ENCODE data around the gene LRBA.
"Not testable (repeated sequence)": the region's sequence is repeated elsewhere in the genome, so short reads cannot be mapped to it uniquely, and the experiment has no call there.

Gene LRBA

DNA sequence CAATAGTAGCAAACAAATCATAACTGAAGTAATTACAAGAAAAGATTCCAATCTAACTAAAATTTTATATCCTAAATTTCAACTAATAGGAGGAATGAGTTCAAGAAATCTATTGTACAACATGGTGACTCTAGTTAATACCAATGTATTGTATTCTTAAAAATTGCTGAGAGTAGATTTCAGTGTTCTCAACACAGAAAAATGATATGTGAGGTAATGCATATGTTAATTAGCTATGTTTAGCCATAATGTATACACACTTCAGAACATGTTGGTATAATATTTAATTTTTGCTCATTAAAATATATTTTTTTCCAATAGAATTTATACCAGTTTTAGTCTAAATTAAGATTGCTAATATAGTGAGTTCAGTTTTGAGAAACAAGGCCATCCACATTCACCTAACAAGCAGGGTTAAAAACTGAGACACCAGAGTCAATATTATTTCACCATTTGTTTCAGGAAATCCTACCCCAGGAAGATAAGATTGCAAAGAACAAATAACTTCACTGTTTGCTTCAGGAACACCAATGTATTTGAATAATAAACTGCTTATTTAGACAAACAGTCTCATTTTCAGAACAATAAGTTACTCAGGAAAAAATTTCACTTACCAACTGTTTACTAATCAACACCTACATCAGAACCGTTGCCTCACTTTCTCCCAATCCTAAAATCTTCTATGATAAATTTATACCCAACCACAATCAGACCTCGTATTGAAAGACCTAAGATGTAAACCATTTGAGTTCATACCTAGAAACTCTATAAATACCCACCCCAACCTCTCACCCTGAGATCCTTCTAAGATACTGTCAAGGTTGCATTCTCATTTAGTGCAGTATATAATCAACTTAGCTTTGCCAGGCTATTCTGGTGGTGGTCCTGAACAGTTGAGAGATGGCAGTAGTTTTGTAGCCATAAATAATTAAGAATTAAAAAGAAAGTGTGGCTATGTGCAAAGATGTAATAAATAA lies 300.3 kb downstream of the LRBA start:
- DNase-seq, result no peak

DNA sequence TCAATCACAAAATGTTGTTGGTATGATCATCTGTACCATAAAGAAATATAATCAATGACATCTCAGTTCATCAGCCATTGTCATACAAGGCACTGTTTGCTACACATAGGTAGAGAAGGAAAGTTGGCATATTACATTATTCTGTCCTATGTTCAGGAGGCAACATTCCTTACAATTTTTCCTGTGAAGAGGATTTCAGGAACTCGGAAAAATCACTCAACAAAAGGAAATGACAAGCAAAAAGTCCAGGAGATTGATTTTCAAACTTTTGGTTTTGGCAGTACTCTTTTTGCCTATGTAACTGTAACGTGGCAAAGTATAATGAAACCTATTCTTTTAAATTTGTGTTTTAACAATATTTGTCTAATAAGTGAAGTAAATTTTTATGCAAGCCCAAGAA lies 301.8 kb downstream of the LRBA start:
- DNase-seq, result no peak

DNA sequence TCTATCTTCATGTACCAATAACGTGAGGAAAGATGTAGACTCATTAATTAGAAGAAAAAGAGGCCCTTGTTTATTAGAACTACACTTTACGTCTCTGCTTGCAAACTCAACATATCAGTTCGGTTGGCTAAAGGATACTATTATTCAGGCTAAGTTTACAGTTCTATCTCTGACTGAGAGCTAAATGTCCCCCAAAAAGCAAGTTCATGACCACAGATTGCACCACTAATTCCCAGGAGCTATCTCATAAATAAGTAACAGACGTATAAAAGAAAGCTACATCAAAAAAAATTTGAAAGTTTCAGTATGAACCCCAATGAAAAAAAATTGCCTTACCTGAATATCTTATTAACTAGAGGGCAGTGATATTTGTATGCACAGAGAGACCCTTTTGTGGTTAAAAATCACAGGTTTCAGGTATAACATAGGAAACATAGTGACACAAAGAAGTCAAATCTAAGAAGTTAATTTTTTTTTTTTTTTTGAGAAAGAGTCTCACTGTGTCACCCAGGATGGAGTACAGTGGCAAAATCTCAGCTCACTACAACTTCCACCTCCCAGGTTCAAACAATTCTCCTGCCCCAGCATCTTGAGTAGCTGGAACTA lies 304.2 kb downstream of the LRBA start:
- no peak for DNase-seq

DNA sequence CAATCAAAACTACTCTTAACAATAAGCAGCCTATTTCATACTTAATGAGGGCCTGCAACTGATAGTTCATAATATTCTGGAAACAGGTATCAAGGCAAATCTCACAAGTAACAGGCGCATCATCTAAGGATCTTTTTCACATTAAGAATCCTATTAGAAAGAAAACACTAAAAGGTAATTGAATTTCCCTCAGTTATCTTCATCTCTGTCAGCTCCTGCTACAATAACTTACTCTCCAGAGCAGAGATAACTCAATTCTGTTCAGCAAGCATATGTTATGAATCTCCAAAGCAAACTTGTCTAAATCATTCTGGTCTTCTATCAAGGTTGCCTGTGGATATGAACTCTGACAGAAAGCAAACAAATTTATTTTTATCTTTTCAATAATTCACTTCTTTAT lies 307.1 kb downstream of the LRBA start:
- no peak for DNase-seq

DNA sequence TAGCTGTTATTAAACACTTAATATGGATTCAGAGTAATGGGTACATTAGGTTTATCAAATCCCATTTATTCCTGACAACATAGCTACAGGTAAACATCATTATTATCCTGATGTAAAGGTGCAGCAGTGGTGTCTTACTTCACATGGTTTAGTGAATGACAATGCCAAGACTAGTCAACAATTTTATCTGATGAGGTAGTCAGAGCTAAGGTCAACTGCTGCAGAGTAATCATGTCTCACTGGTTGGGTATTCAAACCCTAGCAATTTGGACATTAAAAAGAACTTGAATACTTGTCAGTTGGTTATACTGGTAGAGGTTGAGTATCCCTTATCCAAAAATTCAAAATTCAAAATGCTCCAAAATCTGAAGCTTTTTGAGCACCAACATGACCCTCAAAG lies 315.5 kb downstream of the LRBA start:
- no peak for DNase-seq

DNA sequence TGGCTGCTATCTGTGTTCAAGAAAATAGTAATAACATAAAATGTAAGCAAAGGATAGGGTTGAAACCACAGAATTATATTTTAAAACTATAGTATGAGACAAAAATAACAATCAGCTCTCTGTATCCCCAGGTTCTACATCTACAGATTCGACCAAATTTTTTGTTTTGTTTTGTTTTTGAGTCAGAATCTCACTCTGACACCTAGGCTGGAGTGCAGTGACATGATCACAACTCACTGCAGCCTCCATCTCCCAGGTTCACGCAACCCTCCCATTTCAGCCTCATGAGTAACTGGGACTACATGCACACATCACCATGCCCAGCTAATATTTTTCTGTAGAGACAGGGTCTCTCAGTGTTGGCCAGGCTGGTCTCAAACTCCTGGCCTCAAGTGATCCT lies 319.9 kb downstream of the LRBA start:
- no peak for DNase-seq

DNA sequence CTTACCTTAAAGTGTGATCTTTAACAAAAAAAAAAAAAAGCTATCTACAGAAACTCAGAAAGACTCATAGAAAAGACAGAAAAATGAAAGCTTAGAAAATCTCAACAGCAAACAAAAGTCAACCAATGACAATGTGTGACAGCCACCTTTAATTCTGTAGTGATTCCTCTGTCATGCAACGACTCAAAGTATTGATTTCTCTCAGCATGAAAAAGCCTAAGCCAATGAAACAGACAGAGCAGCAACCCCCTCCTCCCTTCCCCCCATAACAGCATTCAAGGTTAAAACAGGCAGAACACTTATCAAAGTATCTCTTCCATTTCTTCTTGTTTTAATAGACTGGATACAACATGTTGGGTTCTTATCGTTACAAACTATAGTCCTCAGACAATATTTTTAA lies 320.6 kb downstream of the LRBA start:
- no peak for DNase-seq

DNA sequence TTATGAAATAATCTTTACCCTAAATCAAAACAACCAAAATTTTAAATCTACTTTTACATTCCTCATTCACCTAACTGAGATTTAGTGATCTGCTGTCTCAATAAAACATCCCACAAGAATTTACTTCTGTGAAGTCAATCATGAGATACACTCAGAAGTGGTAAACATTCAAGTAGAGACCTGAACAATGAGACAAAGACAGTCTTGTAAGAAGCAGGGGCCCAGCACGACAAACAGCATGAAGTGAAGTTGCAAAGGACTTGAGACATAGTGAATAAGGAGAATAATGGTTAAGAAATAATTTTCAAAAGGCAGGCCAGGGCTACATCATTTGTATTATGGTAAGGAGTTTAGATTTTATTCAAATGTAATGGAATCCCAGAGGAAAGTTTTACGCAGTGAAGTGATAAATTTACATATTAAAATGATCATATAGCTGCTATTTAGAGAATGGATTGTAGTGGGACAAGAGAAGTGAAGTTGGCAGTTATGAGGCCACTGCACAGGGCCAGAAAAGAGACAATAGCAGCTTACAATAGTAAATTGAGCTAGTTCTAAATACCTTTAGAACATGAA lies 331.2 kb downstream of the LRBA start:
- no peak for DNase-seq

DNA sequence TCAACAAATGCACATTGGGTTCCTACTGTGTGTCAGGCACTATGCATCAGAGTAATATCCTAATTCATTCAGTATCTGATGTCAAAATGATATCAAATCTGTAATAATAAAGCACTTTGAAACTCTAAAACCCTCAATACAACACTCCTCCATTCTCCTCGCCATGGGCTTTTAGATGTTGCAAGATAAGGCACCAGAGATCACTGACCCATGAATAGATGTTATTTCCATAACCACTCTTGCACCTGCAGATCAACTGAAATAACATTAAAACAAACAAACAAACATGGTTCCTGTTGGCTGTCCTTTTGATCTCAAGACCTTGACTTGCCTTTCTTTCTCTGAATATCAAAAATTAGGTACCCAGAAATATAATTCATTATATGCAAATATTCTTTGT lies 333.0 kb downstream of the LRBA start:
- DNase-seq, result no peak

DNA sequence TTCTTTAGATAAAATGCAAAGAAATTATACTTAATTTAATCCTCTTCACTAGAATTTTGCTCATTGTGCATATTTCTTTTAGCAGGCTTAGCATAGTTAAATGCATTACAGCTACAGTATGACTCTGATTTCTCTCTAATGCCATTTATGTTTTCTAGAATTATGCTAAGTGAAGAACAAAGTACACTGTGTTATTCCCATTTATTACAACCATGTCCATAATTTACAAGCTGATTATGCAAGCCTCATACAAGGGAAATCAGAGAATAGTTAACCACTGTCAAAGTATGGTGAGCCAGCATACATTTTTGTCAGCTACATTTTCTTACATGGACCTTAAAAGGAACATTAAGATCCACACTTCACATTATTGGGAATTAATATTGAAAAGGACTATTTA lies 334.0 kb downstream of the LRBA start:
- DNase-seq, result no peak

DNA sequence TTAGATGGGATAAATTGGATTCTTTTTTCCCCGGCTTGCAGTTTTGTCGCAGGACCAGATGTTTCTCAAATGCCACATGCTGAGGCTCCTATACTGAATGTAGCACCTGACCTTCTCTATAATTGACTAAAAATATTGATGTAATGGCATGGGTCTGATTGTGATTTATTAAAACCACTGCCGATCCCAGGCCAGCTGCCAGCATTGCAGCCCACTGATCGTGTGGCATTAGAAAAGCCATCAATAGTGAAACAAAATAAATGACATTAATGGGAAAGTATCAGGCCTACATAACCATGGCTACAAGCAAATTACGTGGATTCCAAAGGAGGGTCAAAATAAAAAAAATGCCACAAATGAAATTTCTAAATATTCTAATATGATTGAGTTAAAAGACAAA lies 334.4 kb downstream of the LRBA start:
- DNase-seq, result peak; percentile 42

DNA sequence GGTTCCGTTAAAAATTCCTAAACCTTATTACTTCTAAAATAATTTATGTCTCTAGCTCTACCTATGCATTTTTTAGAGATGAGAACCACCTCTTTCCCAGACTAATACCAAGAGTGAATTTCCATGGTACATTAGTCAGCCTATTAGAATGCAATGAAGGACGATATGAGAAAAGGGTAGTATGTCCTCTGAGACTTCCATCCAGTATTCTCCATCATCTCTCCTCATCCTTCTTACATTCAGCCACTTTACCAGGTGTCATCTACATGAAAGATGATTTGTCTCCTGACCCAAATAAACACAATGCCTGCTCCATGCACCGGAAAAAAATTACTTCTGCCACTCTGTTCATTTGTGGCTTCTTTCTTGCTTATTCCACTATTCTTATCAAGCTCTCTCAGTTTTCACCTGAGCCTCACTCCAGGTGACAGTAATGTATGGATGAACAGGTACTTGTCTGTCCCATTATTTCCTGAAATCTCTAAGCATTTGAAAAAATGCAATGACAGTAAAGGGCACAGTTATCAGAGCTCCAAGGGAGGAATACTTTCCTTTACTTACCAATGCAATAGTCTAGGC lies 335.2 kb downstream of the LRBA start:
- no peak for DNase-seq

DNA sequence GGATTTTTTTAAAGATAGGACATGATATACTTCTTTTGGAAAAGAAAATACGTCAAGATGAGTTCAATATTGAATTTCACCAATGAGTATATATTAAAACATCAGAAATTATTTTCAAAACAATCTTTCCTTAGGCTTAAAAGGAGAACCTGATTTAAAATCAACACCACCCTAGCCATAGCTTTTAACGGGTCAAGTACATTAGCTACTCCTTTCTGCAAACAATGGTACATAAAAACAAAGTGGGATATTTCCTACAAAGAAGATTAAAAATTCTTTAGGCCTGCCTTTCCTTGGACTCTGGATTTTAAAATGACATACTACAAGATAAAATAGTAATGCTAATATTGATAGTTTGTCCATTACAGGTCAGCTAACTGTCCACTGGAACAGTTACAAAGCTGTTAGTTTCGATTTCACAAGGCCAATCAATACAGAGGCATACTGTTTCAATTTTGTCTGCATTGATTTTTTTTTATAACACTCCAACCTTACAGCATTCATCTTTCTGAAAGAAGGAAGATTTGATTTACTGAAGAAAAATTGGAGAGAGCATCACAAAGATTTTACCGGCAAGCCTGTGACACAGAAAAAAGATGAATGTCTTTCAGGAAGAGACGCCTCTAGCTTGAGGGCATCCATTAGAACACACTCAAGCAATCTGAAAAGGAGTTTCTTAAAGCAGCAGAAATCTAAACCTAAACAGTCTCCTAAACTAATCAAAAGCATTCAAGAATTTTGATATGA lies 335.9 kb downstream of the LRBA start:
- no peak for DNase-seq

DNA sequence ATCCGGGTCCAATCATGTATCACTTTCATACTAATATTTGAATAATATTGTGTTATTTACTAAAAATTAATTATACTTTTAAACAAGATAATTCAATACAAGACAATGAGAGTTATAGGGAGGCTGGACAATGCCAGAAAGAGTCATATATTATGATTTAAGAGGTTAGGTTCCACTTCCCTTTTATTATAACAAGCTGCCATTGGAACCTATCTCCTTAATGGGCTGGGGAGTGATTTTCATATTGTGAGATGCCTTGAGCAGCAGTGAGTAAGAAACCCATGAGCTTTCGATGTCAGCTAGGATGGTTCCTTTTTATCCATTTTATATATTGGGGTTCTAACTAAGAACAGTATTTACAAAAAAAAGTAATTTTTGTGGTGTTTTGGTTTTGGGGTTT lies 341.3 kb downstream of the LRBA start:
- no peak for DNase-seq

DNA sequence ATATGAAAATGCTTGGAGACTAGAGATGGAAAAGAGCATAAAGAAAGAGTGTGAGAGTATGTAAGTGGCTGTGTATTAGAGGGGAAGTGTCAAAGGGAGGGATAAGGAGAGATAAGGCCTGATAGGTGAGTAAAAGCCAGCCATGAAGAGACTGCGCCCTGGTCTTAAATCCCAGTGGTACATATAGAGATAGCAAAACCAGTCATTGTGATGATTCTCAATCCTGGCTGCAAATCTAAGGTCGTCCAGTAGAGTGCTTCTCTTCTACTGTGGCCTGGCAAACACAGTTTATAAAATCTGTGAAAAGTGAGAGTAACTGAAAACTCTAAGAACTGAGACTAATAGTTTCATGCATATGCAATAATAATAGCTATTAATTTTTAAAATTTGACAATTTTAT lies 346.3 kb downstream of the LRBA start:
- no peak for DNase-seq

DNA sequence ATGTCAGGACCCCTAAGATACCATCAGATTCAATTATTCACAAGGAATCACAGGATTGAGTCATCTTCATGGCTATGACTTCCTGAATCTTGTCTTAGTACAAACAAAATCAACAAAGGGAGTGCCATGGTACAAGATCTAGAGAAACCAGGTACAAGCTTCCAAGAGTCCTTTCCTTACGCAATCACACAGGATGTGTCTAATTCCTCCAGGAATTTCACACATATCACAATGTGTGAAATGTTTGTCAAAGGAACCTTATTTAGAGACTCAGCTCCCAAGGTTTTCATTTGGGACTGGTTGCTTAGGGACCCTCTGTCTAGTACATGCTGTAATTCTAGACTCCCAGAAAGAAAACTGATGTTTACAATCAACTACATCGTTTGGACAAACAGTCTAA lies 350.1 kb downstream of the LRBA start:
- DNase-seq, result no peak

DNA sequence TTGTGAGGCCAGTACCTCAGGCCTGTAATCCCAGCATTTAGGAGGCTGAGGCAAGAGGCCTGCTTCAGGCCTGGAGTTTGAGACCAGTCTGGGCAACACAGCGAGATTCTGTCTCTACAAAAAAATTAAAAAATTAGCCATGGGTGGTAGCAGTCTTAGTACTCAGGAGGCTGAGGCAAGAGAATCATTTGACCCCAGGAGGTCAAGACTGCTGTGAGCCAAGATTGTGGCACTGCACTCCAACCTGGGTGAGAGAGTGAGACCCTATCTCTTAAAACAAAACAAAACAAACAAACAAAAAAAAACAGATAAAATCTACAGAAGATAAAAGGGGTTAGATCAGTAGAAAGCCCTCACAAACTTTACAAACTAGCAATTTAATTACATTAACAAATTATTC lies 352.4 kb downstream of the LRBA start:
- DNase-seq, result no peak

DNA sequence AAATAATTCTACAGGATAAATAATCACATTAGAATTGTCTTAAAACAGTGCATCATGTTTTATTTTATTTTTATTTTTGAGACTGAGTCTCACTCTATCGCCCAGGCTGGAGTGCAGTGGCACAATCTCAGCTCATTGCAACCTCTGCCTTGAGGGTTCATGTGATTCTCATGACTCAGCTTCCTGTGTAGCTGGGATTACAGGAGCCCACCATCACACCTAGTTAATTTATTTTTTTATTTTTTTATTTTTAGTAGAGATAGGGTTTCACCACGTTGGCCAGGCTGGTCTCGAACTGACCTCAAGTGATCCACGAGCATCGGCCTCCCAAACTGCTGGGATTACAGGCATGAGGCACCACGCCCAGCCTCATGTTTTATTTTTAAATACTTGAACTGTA lies 353.5 kb downstream of the LRBA start:
- not testable (repeated sequence) for DNase-seq

DNA sequence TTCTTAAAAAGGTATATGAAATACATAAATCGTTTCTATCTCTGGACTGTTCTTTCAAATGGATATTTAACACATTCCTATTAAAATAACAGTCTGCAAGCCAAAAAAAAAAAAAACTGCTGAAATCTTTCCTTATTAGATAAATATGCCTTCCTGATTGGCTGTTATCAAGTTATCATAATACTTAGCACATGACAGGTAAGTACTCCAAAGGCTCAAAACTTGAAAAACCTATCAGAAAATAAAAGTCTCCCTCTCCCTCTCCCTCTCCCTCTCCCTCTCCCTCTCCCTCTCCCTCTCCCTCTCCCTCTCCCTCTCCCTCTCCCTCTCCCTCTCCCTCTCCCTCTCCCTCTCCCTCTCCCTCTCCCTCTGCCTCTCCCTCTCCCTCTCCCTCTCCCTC lies 356.8 kb downstream of the LRBA start:
- not testable (repeated sequence) for DNase-seq

DNA sequence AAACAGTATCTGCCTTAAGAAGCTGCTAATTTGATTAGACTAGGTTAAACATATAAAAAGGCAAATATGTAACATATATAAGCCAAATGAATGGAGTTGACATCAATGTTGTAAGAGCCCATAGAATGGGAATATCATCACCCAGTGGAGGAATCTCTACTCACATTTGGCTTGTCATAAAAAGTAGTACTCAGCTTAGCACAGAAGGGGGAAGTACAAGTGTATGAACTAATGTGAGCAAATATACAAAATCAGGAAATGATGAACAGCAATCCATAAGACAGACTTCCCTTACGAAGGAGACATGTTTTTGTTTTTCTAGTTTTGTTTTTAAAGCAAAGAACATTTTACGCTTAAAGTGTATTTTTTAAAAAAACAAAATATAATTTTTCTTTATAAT lies 358.2 kb downstream of the LRBA start:
- DNase-seq, result no peak

DNA sequence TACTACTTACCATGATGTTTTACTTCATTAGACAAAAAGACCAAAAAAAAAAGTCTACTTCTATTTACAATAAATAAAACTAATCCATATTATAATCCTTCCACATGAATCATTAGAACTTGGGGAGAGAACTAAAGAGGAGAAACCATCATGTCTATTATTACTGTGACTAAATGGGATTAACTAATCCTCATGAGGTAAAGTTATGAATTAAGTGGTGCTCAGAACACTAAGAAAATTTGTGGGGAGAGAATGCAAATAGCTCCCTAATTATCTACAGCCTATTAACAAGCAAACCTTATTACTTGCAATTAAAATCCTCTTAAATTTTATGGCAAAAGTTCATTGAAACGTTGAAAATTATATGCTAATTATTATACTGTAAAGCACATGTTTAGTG lies 364.3 kb downstream of the LRBA start:
- DNase-seq, result no peak

DNA sequence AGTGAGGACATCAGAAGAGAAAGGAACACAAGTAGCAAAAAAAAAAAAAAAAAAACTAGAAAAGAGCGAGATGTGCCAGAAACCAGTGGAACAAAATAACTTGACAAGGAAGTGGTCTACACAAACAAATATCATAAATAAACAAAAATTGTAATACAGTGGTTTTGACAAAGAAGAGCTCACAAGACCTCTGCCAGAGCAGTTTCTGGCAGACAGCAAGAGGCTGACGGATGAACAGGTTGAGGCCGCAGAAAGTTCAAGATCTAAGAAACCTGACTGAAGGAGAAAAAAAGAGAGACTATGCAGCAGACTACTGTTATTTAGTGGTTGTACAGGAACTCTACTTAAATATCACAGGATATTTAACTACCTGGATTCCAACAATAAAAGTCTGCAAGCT lies 367.0 kb downstream of the LRBA start:
- DNase-seq, result no peak

DNA sequence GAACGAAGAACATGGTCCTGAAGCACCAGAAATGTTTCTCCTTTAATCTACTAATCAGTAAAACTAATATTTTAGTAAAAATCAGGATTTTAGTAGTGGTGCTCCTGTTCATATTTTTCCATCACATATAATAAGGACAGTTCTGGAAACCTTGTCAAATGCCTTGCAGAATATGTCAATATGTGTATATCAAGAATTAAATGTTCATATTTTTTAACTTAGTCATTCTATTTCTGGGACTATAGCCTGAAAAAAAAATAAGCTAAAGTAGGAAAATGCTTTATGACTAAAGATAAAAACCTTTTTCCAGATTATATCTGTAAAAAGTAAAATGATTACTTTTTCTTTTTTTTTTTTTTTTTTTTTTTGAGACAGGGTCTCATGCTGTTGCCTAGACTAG lies 368.1 kb downstream of the LRBA start:
- DNase-seq, result no peak

All from NCI-H1417 treated with DMSO at 0.1 percent for 48 hours (cell line).